HG03565 (cell line): ENCODE measurements around the gene ELMO1.

Experiments used
- ATAC-seq: cut with Tn5 transposase; IDR thresholded peaks from one replicate; pipeline ENCODE4 v1.9.1; 2021; ENCODE audit warnings: mild to moderate bottlenecking, moderate library complexity; ENCODE audit not compliant: unreplicated experiment

The ELMO1 gene

DNA sequence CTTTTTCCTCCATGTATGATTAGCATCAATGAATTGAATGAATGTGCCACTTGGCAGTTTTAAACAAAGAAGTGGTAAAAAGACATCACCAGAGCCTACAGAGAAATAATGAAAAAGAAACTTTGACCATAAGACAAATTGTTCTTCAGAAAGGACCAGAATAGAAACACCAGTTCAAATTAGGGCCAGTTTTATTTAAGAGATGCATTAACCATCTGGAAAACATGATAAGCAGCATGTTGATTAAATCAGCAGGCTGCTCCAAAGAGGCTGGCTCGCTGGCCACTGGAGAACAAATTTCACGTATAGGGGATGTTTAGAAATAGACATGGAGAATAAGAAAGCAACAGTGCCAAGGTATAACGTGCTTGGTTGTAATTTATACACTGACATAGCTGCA lies 482.0 kb downstream of the ELMO1 start:
- ATAC-seq = no peak

DNA sequence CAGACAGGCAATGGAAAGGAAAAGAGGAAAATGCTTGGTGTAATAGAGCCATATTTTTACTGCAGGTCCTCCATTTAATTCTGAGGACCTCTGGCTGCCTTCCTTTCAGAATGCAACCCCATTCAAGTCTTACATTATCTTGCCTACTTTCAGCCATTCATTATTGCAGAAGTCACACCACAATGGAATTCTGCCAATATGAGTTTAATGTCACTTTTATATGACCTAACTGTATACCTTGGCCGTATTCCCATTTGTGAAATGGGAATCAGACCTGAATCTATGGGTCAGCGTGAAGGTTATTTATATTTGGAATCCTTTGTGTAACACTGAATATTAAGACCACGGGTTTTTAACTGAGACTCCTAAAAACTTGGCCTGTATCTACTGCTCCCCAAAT lies 482.6 kb downstream of the ELMO1 start:
- no peak for ATAC-seq

DNA sequence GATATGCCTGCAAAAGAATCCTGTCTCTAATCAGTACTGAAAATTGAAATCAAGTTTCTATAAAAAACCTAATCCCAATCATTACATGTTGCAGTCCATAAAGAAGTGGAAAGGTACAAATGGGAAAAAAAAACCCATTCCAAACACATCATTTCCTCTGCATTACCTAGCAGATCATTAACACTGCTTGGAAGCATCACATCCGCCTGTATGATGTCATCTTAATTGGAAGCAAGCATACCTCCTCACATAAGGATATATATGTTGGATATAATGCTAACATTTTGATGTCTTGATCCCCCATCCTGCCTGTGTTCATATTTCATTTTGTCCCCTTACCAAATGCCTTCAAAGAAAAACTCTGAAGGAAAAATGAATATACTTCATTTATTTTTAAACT lies 483.0 kb downstream of the ELMO1 start:
- no peak for ATAC-seq

DNA sequence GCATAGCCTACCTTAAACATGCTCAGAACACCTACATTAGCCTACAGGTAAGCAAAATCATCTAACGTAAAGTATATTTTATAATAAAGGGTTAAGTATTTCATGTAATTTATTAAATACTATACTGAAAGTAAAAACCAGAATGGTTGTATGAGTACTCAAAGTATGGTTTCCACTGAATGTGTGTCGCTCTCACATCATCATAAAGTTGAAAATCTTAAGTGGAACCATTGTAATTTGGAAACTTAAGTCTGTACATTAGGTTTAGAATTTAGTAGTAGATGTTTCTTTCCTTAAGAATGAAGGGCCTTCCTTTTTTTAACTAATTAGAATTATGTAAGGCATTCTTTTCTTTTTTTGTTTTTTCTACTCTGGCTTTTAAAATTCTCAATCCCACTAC lies 484.4 kb downstream of the ELMO1 start:
- no peak for ATAC-seq

DNA sequence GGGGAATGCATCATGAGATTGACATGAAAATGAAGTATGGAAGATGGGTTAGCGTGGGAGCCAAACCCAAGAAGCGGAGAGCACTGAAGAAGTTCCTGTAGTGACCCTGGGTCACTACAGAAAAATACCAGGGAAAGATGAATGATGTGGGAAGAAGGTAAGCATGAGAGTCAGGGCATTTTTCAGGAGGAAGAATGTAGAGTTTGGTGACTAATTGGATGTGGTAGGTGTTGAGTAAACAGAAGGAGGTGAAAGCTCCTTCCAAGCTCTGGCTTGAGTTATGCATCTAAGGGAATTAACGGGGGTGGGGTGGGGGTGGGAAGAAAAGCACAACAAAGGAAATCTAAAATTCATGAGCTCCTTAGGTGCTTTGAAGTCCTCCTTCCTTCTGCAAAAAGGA lies 486.3 kb downstream of the ELMO1 start:
- no peak for ATAC-seq

DNA sequence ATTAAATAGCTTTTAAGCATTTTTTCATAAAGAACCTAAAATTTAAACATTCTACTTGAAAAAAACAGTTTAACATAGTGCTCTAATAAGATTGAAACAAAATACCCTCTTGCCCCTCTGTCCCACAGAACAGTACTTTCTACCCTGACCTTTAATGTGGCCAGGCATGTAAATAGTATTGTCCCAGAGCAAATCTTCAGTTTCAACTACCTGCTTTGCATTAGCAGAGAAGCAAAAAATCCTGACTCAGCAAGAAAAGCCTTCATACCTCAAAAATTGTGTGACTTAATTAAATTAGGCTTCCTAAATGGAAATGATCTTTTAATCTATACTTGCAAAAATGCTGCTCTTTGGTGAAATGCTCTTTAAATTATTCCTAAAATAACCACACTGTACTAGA lies 487.0 kb downstream of the ELMO1 start:
- ATAC-seq = no peak

DNA sequence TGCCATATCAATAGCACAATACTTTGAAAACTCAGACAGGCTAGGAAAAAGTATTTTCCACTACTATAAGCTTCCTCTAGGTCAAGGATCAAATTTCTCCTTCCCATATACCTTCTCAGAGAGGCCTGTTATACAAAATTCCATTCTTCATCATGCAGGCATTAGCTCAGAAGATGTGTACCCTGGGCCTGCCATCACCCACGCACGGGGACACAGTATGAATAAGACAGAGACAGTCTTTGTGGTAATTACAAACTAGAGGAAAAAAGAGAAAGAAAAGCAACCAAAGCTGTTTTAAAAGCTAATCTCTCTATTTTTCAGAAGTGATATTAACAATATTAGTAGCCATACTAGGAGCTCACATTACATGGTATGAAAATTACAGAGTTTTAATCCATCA lies 487.6 kb downstream of the ELMO1 start:
- ATAC-seq = no peak

DNA sequence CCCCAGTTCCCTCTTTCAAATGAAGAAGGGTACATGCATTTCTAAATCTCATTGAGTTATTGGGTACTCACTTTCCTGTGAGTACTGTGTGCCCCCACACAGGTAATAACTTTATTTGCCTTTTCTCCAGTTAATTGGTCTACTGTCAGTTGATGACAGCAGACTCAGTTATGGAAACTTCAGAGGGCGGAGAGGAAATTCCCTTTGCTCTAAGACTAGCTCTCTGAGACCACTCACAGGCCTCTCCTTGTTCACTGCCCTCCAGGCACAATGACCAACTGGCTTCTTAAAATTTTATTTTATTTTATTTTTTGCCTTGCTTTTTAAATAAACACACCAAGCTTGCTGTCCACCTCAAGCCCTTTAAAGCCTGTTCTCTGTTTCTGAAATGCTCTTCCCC lies 488.6 kb downstream of the ELMO1 start:
- ATAC-seq = no peak

DNA sequence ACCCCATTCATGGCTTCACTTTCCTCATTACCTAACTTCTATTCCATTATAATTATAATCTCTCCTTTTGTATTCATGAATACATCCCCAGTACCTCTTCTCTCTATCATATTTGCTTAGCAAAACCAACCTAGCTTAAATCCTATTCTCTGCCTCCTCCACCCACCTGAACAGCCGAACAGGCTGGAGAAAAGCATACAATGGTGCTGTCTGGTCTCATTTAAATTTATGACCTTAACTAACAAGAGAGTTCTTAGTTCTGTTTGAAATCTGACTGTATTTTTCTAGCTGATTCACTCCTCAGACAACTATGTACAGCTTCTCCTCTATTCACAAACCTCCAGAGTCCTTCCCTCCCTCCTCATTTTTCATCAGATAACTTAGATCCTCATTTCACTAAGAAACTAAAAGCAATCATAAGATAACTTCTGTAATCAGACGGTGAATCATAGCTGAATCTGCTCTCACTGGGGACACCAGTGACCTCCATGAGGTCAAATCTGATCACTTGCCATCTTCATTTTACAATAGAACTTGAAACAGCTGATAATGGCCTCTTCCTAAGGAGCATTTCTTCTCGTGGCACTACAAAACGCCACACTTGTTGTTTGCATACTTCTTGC lies 490.4 kb downstream of the ELMO1 start:
- no peak for ATAC-seq

DNA sequence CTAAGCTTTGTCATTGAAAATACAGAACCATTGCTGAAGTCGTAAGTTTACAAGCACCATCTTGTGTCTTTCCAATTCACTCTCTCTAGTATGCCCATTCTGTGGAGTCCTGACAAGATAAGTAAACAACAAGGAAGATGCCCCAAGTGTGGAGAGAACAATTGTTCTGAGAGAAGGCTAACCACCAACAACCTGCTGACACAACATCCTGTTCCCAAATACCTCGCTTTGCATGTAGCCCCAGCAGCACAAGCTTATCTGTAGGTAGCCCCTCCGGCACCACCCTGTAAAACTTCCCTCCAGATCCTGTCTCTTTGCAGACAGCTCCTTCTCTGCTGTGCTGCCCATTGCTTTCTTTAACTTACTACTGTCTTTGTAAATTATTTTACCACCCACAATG lies 491.0 kb downstream of the ELMO1 start:
- no peak for ATAC-seq

DNA sequence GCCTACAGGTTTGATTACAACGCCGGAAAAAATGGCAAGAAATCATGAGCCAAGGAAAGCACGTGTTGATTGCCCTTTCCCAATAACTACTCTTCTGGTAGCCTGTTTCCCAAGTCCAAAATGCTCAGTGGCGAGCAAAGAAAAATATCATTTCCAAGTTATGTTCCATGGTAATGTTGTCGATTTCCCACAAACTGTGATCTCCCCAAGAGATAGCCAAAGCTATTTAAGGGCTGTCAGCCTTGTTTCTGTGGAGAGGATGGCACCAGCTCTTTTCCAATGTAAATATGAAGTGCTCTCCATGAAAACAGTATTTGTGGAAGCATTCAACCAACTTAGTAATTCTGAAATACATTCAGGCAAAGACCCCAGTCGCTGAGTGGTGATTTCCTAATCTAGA lies 491.9 kb downstream of the ELMO1 start:
- ATAC-seq = no peak

DNA sequence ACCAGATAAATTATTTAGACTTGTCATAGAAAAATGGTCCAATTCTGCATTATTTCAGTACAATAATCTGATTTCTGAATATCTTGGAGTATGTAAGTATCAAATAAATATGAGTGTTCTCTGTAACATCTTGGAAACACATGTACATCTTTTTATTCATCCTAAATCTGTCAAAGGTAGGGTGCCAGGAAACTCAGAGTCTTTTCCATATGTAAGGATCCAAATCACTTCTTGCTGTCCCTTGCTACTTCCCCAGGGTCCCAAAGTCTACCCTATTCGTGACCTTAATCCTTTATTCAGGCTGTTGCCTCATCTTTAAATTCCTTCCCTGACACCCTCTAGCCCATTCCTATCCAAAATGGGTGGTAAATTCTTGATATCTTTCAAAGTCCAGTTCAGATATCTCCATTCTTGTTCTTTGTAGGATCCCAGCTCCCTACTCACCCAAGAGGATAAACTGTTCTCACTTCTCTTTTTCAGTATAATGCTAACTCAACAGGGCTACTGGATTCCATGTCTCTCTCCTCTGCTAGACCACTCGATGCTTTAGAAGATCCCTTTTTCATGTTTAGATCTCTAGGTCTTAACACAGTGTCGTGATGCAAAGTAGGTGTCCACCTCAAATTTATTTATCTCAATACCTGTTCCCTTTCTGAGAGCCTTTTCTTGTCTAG lies 493.1 kb downstream of the ELMO1 start:
- no peak for ATAC-seq

DNA sequence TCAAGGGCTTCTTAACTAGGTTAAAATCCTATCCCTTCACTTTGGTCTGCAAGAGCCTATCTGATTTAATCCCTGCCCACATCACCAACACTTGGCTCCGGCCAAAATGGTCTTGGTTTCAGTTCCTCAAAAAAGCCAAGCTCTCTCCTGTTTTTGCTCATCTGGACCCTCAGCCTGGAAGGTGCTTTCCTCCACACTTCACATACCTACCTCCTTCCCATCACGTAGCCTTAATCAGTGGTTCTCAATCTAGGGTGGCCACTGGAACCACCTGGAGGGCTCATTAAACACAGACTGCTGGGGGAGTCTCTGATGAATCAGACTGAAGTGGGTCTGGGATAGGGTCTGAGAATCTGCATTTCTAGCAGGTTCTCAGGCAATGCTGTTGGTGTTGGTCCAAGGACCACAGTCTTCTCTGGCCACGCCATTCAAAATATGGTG lies 497.4 kb downstream of the ELMO1 start:
- ATAC-seq = peak; percentile 94

DNA sequence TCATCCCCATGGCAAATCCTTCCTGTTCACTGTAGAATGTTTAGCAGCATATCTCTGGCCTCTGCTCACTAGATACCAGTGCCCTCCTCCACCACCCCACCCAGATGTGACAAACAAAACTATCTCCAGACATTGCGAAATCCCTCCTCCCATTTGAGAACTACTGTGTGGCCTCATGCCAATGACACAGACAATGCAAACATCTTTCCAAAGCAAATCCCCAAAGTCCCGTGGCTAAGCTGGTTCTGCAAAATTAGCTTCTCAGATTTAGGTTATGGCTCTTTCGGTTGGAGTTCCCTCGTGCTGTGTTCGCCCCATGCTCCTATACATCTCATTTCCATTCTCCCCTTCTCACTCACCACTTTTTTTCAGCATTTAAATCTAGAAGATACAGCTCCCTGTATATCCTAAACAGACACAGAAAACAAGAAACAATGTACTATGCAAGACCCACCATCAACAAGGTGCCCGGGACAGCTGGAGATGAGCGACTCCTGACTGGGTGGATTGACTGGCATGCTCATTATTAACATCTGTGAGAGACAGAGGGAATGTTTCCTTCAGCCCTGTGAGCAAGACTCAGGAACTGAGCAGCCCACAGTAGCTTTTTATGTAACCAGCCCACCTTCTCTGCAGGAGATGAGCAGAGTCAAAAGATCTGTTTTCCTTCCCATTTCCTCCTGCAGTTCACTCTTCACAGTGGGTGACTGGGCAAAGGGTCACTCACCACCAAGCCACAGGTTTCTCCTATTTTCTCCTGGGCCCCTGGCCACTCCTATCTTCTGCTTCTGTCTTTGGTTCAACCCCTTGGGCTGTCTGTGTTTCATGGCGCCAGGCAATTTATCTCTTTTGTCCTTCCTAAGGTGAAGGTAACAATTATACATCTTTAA lies 498.7 kb downstream of the ELMO1 start:
- ATAC-seq = no peak

DNA sequence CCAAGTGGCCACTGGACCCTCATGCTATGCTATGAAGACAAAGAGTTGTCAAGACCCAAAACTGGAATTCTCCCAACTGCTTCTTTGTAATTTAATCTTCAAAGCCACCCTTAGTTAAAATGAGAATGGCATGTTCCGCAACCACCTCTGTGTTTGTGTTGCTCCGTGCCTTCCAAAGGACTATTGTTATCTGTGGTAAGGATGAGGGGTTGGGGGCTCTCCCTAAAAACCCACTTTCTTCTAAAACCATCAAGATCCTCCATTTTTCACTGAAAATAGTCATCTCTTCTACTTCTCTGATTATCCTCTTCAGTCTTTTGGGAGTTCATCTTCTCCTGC lies 502.3 kb downstream of the ELMO1 start:
- ATAC-seq = no peak

DNA sequence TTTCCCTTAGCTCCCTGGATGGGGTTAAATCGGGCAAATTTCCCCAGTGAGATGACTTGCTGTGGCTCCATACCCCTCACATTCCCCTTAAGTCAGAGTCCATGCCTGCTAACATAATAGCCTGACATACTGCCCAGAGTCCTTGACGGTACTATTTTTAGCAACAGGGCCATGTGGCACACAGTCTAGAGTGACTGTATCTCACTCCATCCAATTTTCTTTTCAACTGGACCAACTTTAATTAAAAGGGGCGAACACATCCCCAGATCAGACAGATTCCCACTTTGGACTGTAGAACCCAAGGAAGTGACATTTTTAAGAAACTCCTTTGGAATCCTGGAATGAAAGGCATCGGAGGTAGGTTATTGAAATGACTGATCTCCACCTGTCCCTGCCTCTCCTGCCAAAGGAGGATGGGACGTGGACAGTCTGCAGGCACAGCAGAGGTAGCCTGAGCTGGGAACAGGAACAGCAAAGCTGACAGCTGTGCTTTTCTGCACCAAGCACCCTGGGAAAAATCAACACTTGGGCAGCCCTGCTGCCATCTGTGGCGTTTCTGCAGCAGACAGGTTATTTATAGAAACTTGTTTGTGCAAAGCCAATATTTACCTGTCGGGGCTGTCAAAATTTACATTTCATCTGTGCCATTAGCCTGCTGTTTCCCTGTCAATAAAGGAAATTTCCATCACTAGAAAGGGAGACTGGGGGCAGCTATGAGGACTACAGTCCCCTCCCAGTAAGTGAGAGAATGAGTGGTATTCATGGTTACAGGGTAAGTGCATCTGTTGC lies 502.9 kb downstream of the ELMO1 start:
- no peak for ATAC-seq

DNA sequence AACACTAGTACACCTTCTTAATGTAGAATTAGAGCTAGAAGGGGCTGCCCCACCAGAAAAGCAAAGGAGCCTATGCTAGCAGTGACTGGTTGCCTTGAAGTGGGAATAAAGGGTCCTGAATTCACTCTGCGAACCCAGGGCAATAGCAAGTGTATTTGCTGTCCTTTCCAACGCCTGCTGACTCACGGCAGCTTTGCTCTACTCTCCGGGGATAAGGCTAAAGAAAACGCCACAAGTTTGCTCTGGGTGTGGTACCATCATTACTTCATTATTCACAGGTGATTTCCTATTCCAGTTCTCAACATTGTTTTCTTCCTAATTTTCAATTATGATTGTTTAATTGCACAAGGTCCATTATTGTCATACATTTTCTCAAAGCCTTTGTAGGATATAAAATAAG lies 503.8 kb downstream of the ELMO1 start:
- ATAC-seq = no peak

DNA sequence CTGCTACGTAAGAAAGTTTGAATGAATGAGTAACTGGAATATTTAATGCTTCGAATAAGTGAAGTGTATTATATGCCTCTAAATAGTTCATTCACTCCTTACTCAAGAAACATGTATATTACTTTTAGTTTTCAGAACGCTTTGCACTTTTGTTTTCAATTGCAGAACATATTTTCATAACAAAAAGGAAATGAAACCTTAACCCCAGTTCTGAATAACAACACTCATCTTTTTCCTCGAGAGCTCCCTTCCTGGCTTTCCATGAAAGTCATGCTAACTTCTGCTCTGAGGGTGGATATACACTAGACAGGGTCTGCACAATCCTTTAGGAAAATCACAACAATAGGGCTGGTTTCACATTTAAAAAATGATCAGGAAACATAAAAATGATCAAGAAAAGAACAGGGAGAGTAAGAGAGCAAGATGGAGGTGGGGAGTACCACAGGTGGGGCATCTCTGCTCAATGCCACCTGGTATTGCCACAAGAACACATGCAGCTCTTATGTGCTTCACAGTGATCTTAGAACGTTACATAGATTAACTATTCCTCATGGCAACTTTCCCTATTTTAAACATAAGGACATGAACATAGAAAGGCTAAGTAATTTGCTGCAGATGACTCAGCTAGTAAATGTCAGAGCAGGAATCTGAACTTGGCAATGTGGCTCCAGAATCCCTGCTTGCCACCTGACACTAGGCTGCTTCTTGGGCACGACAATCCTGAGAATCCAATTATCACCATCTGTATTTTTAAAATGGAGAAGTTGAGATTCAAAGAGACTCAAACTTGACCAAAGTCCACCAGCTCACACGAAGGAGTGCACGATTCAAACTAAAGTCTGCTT lies 504.9 kb downstream of the ELMO1 start:
- ATAC-seq = no peak

DNA sequence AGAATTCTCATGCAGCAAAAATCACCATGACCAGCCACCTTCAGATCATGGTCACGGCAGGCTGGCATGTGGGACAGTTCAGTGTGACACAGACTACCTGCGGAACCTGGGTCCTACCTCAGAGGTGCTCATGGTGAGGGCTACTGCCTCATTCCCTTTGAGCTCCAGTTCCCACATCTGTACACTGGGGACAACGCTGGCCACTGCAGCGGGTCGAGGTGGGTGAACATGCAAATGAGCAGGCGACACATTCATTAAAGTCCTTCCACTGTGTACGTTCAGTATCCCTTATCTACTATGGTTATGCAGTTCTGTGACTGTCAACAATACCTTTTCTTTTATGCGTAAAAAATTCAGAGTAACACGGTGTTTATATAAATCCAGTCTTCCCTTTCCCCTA lies 505.7 kb downstream of the ELMO1 start:
- ATAC-seq = no peak

DNA sequence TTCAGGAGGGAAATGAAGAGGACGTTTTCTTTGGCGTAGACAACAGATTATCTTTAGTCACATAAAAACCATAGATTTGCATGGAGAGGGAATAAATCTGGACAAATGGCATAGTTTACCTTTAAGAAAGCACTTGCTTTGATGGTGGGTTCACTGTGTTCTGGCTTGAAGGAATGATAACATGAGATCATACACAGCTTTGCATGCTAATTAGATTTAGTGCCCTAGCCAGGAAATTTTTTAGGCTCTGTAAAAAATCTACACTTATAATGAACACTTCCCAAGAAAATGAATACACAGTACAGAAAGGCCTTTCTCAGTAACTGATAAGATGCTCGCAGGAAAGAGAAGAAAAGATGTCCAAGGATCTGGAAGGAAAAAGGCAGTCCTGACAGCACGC lies 506.1 kb downstream of the ELMO1 start:
- ATAC-seq = no peak
